H9 (cell line): Measurements from ENCODE around the gene KAT6B. TPM values are rescaled to one million over a fixed set of nuclear protein-coding genes. Genes with fewer than 3 reads are reported as not detected.

Experiments used
- DNase-seq: peaks from one replicate; pipeline ENCODE4 v3.0.0-alpha.2; 2017
- H2AFZ ChIP-seq: one replicate; pipeline ENCODE4 v1.6.1; 2013; ENCODE audit warnings: mild to moderate bottlenecking, low read length, control low read depth, moderate library complexity
- H2AK5ac ChIP-seq: 2 replicates; pipeline ENCODE4 v1.6.1; 2013; ENCODE audit warnings: low read length, control low read depth, mixed read lengths; ENCODE audit not compliant: insufficient read length
- H2BK120ac ChIP-seq: one replicate; pipeline ENCODE4 v1.6.1; 2013; ENCODE audit warnings: low read depth, mild to moderate bottlenecking, low read length, control low read depth, inconsistent platforms; ENCODE audit not compliant: poor library complexity, severe bottlenecking
- H2BK12ac ChIP-seq: 2 replicates; pipeline ENCODE4 v1.6.1; 2013; ENCODE audit warnings: low read length, control low read depth, mixed read lengths, low read depth; ENCODE audit not compliant: insufficient read length
- H2BK15ac ChIP-seq: 2 replicates; pipeline ENCODE4 v1.6.1; 2013; ENCODE audit warnings: low read depth, low read length, control low read depth
- H2BK20ac ChIP-seq: one replicate; pipeline ENCODE4 v1.6.1; 2013; ENCODE audit warnings: low read depth, mild to moderate bottlenecking, low read length, control low read depth, inconsistent platforms; ENCODE audit not compliant: poor library complexity, severe bottlenecking
- H2BK5ac ChIP-seq: 2 replicates; pipeline ENCODE4 v1.6.1; 2013; ENCODE audit warnings: low read length, control low read depth, mixed read lengths; ENCODE audit not compliant: insufficient read length
- H3K14ac ChIP-seq: 2 replicates; pipeline ENCODE4 v1.6.1; 2013; ENCODE audit warnings: low read length, control low read depth; ENCODE audit not compliant: insufficient read depth
- H3K18ac ChIP-seq: 2 replicates; pipeline ENCODE4 v1.6.1; 2013; ENCODE audit warnings: low read depth, mild to moderate bottlenecking, mixed read lengths, low read length, control low read depth; ENCODE audit not compliant: insufficient read length
- H3K23ac ChIP-seq: 2 replicates; pipeline ENCODE4 v1.6.1; 2013; ENCODE audit warnings: low read length, control low read depth, mixed read lengths, low read depth; ENCODE audit not compliant: insufficient read length
- H3K23me2 ChIP-seq: 2 replicates; pipeline ENCODE4 v1.6.1; 2013; ENCODE audit warnings: low read depth, mild to moderate bottlenecking, mixed read lengths, low read length, control low read depth; ENCODE audit not compliant: insufficient read length, poor library complexity, severe bottlenecking
- H3K27ac ChIP-seq: 2 replicates; pipeline ENCODE4 v1.5.1; 2013; ENCODE audit warnings: low read length, control low read depth, mixed read lengths, low read depth; ENCODE audit not compliant: insufficient read length
- H3K27me3 ChIP-seq: 2 replicates; pipeline ENCODE4 v1.6.1; 2013; ENCODE audit warnings: low read length, control low read depth, inconsistent platforms; ENCODE audit not compliant: insufficient read depth
- H3K4ac ChIP-seq: 2 replicates; pipeline ENCODE4 v1.6.1; 2013; ENCODE audit warnings: low read depth, mild to moderate bottlenecking, control low read depth, inconsistent platforms, low read length, moderate library complexity
- H3K4me1 ChIP-seq: 2 replicates; pipeline ENCODE4 v1.6.1; 2013; ENCODE audit warnings: low read length, control low read depth, inconsistent platforms; ENCODE audit not compliant: insufficient read depth
- H3K4me2 ChIP-seq: 2 replicates; pipeline ENCODE4 v1.6.1; 2013; ENCODE audit warnings: low read length, control low read depth, mixed read lengths; ENCODE audit not compliant: insufficient read length, insufficient read depth
- H3K56ac ChIP-seq: 2 replicates; pipeline ENCODE4 v1.6.1; 2013; ENCODE audit warnings: low read depth, mild to moderate bottlenecking, mixed read lengths, low read length, control low read depth; ENCODE audit not compliant: insufficient read length
- H3K79me1 ChIP-seq: 2 replicates; pipeline ENCODE4 v1.6.1; 2013; ENCODE audit warnings: low read depth, mild to moderate bottlenecking, moderate library complexity, low read length, control low read depth, inconsistent platforms; ENCODE audit not compliant: insufficient read depth, poor library complexity, severe bottlenecking
- H3K79me2 ChIP-seq: 2 replicates; pipeline ENCODE4 v1.6.1; 2013; ENCODE audit warnings: low read length, control low read depth, inconsistent platforms; ENCODE audit not compliant: insufficient read depth
- H3K9ac ChIP-seq: 2 replicates; pipeline ENCODE4 v1.6.1; 2013; ENCODE audit warnings: low read length, control low read depth, mixed read lengths; ENCODE audit not compliant: insufficient read length; ENCODE audit errors: extremely low read depth
- H3K9me3 ChIP-seq: one replicate; pipeline ENCODE4 v1.6.1; 2013; ENCODE audit warnings: low read depth, low read length, inconsistent platforms; ENCODE audit not compliant: control insufficient read depth
- H3T11ph ChIP-seq: one replicate; pipeline ENCODE4 v1.6.1; 2013; ENCODE audit warnings: mild to moderate bottlenecking, low read length, control low read depth, inconsistent platforms
- H4K20me1 ChIP-seq: one replicate; pipeline ENCODE4 v1.6.1; 2013; ENCODE audit not compliant: control insufficient read depth, insufficient read length, insufficient read depth
- H4K5ac ChIP-seq: 2 replicates; pipeline ENCODE4 v1.6.1; 2013; ENCODE audit warnings: low read depth, mild to moderate bottlenecking, mixed read lengths, low read length, control low read depth; ENCODE audit not compliant: insufficient read length
- H4K8ac ChIP-seq: replicated peaks from 2 replicates; pipeline ENCODE4 v1.6.1; 2013; ENCODE audit warnings: low read length, control low read depth, mixed read lengths, low read depth; ENCODE audit not compliant: insufficient read length
- H4K91ac ChIP-seq: 2 replicates; pipeline ENCODE4 v1.6.1; 2013; ENCODE audit warnings: low read depth, mild to moderate bottlenecking, moderate library complexity, mixed read lengths, low read length, control low read depth; ENCODE audit not compliant: insufficient read length
- H3K27ac Mint-ChIP-seq, 3 experiments: 2 replicates in 2 of 3; 3 replicates in 1 of 3; pipeline ENCODE4 v1.8.0; 2020 to 2021; ENCODE audit warnings: mixed read lengths in 3 of 3, mild to moderate bottlenecking in 1 of 3, moderate library complexity in 1 of 3
- H3K27me3 Mint-ChIP-seq: 2 replicates; pipeline ENCODE4 v1.8.0; 2021; ENCODE audit warnings: low read depth, mild to moderate bottlenecking, moderate library complexity, mixed read lengths
- H3K36me3 Mint-ChIP-seq, 3 experiments: 2 replicates in 2 of 3; 3 replicates in 1 of 3; pipeline ENCODE4 v1.8.0; 2020 to 2021; ENCODE audit warnings: low read depth in 3 of 3, mixed read lengths in 3 of 3; ENCODE audit not compliant: insufficient read depth in 1 of 3
- H3K4me1 Mint-ChIP-seq, 2 experiments: 2 replicates each; pipeline ENCODE4 v1.8.0; 2020; ENCODE audit warnings: mixed read lengths in 2 of 2
- H3K4me3 Mint-ChIP-seq, 2 experiments: 2 replicates in 1 of 2; 3 replicates in 1 of 2; pipeline ENCODE4 v1.8.0; 2020 to 2021; ENCODE audit warnings: mild to moderate bottlenecking in 2 of 2, mixed read lengths in 2 of 2, moderate library complexity in 1 of 2
- H3K9me3 Mint-ChIP-seq, 2 experiments: 2 replicates in 1 of 2; 3 replicates in 1 of 2; pipeline ENCODE4 v1.8.0; 2020; ENCODE audit warnings: mild to moderate bottlenecking in 2 of 2, mixed read lengths in 2 of 2, moderate library complexity in 1 of 2
- WGBS: extraction: QIAGEN DNeasy Blood & Tissue Kit; methylation state at CpG from one replicate; pipeline ENCODE4 v1.1.7; 2013; ENCODE audit warnings: missing lambda C conversion rate, low lambda C conversion rate, mixed read lengths; ENCODE audit not compliant: insufficient read length; ENCODE audit errors: extremely low coverage; 5-methylcytosine and 5-hydroxymethylcytosine counted together
- total RNA-seq: library from RNA; stranded (reverse); gene quantifications from 2 replicates; pipeline ENCODE4 v1.2.1, GENCODE V29; 2021
- TF ChIP-seq, protein P1 (sequence below): fragments of 200-600 bp; sonication (generic); conservative IDR thresholded peaks from 3 replicates; pipeline ENCODE4 v1.8.0; 2021; ENCODE audit warnings: antibody characterized with exemption, mild to moderate bottlenecking

The KAT6B gene
- total RNA-seq, 1 experiment from 2014 or later = 34.2 TPM

DNA sequence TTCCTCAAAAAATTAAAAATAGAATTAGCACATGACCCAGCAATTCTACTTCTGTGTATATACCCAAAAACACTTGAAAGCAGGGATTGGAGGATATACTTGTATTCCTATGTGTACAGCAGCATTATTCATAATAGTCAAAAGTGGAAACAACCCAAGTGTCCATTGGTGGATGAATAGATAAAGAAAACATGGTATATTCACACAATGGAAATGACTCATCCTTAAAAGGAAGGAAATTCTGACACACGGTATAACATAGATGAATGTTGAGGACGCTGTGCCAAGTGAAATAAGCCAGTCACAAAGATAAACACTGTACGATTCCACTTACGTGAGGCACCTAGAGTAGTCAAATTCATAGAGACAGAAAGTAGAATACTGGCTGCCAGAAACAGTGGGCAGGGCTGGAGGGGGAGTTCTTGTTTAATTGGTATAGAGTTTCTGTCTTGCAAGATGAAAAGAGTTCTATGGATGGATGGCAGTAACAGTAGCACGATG lies 26.6 kb upstream of the KAT6B start:
- H3K4me2 ChIP-seq = no peak overlapping the region
- WGBS = no CpG with 5 or more reads among the region's 5 CpGs

More for the DNA sequence above, 26.6 kb upstream of the KAT6B start:
- Histone ChIP-seq H3K23me2 (no peaks in the 10 kb centered on the region), H3T11ph (no peak overlapping the region), H3K9me3 (no peaks in the 10 kb centered on the region), H3K27ac (no peak overlapping the region), H3K23ac (no peak overlapping the region), H2BK15ac (no peak overlapping the region), H4K5ac (no peak overlapping the region), H3K79me1 (no peaks in the 10 kb centered on the region), H2BK12ac (no peak overlapping the region), H3K56ac (no peak overlapping the region), H4K91ac (no peak overlapping the region), H4K8ac (no peak overlapping the region), H3K18ac (no peak overlapping the region), H2BK120ac (no peak overlapping the region), H2AK5ac (no peak overlapping the region), H2BK20ac (no peak overlapping the region), H2BK5ac (no peak overlapping the region), H3K4me1 (no peaks in the 10 kb centered on the region; the same call in 1 of the 2 replicates), H3K27me3 (no peaks in the 10 kb centered on the region), H3K9ac (no peak overlapping the region), H2AFZ (no peak overlapping the region), H3K14ac (no peak overlapping the region), H3K79me2 (no peaks in the 10 kb centered on the region), H4K20me1 (peaks cover 2% of the 10 kb centered on the region), H3K4ac (no peak overlapping the region)
- no peaks in the 10 kb centered on the region; a peak in 1 of 7 replicates for H3K36me3 Mint-ChIP-seq
- peaks cover 8 to 12% of the 10 kb centered on the region in 2 experiments for H3K4me1 Mint-ChIP-seq
- H3K27ac Mint-ChIP-seq = no peak overlapping the region; a peak in 1 of 7 replicates
- H3K4me3 Mint-ChIP-seq = no peak overlapping the region
- DNase-seq = no peak
- no peaks in the 10 kb centered on the region for H3K27me3 Mint-ChIP-seq
- TF ChIP-seq, protein P1, sequence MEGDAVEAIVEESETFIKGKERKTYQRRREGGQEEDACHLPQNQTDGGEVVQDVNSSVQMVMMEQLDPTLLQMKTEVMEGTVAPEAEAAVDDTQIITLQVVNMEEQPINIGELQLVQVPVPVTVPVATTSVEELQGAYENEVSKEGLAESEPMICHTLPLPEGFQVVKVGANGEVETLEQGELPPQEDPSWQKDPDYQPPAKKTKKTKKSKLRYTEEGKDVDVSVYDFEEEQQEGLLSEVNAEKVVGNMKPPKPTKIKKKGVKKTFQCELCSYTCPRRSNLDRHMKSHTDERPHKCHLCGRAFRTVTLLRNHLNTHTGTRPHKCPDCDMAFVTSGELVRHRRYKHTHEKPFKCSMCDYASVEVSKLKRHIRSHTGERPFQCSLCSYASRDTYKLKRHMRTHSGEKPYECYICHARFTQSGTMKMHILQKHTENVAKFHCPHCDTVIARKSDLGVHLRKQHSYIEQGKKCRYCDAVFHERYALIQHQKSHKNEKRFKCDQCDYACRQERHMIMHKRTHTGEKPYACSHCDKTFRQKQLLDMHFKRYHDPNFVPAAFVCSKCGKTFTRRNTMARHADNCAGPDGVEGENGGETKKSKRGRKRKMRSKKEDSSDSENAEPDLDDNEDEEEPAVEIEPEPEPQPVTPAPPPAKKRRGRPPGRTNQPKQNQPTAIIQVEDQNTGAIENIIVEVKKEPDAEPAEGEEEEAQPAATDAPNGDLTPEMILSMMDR = no peak
- H3K9me3 Mint-ChIP-seq = no peaks in the 10 kb centered on the region
